Femur (tissue), 1 donor: ENCODE data around the gene PLCL2.

ENCODE experiments used
- DNase-seq: peaks from one replicate; pipeline ENCODE4 v3.0.0-alpha.2; 2017

Gene PLCL2

DNA sequence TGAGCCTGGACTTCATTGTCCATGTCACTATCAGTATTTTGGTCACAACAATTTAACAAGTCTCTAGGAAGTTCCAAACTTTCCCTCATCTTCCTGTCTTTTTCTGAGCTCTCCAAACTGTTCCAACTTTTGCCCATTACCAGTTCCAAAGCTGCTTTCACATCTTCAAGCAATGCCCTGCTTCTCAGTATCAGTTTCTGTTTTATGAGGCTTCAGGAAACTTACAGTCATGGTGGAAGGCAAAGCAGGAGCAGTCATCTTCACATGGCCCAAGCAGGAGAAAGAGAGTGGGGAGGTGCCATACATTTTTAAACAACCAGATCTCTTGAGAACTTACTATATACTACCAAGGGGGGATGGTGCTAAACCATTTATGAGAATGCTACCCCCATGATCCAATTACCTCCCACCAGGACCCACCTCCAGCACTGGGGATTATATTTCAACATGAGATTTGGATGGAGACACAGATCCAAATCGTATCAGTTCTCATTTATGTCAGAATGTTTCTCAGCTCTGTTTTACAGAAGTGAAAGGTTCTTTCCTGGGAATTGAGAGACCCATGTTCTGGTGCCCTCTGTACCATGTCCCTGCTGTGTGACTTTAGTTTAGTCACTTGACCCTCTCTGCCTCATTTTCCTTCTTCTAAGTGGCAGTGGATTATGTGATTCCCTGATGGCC, 169.7 kb downstream of the PLCL2 start:
- no peak for DNase-seq

DNA sequence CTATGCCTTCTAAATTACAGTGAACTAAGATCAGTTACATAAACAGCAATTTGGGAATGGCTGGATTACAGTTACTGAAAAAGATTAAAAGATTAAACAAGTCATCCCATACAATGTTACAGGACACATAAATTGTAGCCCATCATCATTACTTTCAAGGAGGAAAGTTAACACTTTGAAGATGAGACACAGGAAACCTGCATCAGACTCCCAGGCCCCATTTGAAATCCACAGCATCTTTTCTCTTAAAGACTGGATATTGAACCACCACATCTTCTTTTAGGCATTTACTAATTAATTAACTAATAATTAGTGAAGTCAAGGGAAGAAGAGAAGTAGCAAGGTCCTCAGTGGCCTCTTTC, 170.2 kb downstream of the PLCL2 start:
- DNase-seq: no peak

DNA sequence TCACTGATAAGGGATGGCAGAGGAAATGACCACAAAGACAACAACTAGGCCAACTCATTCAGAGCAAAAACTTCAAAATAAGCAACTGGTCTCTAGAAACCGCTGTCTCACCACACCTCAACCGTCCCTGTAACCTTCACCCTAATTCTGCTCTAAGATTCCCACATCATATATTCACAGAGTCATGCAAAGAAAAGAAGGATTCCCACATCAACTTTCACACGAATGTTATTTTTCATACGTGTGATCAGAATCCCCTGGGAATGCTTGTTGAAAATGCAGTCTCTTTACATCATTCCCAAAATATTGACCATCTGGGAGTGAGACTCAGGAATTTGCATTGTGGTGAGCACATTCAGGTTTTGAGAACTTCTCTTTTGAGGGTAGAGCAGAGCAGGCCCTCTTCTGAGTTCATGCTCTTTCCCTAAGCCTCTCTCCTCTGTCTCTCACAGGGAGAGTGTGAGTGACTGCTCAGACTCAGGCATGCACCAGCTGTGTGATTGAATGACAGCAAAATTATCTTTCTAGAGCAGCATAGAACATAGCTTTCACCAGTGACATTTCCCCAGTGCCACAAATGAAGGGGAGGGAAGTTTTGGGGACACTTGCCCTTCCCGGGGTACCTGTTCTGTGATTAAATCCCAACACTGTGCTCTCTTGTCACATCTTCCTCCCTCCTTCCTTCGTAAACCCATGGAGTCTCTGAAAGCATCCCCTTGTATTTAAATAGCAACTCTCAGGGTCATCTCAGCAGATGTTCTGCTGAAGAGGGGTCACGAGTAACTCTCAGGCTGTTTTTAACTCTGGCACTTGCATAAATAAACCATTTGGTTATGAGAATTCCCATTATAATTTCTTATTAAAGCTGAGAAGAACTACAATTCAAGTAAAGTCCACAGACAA, 170.9 kb downstream of the PLCL2 start:
- no peak for DNase-seq

DNA sequence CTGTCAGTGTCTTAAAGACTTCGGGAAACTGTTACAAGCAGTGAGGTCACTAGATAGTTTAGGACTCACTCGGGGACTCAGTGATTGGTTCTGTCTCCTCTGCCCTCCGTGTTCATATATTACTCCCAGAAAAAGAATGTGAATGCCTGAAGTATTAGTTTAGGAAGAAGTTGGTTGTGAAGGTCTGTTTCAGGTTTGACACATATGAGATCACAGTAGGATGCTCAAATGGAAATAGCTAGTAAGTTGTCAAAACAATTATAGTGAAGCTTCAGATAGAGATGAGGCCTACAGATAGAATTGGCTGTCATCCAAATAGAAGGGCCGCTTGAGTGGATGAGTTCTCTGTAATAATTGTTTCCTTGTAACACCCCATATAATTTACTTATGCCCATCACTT, 172.6 kb downstream of the PLCL2 start:
- no peak for DNase-seq

DNA sequence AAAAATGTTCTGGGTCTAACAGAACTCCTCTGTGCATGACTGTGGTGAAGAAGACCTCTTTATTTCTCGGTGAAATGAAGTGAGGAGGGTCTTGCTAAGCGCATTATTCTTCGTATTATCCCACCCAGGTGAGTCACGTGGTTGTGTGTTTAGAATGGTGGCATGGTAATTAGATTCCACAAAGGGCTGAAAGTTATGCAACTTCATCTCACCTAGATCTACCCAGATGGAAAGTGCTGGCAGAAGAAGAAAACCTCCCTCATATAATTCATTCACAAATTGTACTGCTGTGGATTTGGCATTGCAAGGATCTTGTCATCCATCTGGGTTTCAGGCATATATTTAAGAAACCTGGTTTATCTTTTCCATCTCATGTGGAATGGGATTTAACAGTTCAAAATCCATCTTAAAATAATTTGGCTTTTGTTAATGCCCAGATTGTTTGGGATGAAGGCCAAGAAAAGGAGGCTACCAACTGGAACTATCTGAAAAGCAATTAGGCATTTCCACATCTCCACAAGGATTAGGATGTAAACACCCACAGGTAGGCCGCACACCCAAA, 175.3 kb downstream of the PLCL2 start:
- no peak for DNase-seq

DNA sequence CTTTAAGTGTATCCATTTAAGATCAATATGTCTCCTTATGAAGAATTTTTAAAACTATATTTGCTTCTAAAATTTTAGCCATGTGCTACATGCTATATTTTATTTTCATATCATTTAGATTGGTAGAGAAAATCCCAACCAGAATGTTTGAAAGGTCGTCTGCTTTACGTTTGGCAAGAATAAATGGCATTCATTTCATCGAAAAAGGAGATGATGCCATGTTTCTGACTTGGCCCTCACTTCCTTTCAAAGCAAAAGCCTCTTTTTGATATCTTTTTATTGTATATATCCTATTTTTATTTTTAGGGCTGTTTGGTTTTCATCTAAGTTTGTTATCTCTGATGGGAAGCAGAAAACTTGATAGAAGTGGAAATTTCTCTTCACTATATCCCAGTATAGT, 176.2 kb downstream of the PLCL2 start:
- DNase-seq: no peak

DNA sequence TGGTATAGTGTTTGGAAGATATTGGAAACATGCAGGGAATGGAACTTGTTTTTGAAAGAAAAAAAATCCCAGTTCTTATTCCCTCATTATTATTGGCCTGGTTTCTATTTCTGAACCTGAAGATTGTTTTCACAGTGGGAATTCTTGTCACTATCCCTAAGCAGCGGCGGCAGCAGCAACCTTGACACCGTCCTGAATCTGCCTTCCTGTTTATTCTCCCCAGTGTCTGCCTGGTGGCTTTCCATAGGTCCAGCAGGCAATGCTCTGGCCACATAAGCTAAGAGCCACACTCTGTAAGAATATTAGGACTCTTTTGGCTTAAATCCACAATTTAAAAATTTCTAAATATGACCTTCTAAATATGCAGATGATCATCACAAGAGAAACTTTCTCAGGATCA, 178.0 kb downstream of the PLCL2 start:
- no peak for DNase-seq

DNA sequence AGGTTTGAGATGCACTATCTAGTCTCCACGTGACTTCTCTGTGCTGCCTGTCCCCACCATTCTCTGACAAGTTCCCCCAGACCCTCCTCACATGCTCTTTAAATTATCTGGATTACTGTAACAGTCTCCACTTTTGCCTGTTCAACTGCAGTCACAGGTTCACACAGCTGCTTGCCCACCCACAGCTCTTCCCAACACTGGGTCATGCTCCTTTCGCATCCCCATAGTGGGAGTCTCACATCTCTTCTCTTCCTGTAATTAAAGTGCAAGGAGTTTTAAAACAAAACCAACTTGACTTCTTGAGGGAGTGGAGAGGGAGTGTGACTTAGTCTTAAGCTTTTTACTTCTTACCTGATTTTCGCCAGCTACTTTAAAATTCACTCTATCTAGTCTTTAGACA, 178.8 kb downstream of the PLCL2 start:
- DNase-seq: no peak

DNA sequence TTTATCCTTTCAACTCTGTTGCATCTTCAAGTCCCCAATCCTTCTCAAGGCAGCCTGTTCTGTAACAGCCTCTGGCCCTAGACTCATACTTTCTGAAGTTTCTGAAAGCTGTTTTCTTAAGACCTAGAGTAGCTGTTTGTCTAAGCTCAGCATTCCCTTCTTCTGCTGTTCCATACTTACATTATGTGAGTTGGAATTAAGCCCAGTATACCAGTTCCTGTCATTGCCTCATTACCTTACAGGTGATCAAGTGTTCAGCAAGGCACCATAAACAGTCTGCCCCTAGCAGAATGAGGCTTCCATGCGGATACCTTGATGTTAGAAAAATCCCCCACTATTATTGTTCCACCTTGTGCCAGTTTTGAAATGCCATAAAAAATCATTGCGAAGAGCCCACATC, 180.6 kb downstream of the PLCL2 start:
- no peak for DNase-seq

DNA sequence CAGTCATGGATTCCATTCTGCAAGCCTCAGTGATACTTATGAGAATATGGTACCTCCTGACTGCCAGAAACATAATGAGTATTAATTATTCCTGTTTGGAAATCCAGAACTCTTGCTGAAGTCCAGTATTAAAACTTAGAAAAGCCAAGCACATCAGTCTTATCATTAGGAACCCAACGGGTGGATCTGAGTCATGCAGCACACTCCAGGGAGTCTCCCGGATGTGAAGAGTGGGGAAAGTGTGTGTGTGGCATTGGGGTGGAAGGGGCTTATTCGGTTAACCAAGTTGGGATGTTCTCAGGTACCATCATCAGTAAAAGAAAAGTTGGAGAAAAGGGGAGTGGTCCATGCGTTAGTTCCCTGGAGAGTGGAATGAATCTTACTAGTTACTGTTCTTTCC, 181.1 kb downstream of the PLCL2 start:
- no peak for DNase-seq

DNA sequence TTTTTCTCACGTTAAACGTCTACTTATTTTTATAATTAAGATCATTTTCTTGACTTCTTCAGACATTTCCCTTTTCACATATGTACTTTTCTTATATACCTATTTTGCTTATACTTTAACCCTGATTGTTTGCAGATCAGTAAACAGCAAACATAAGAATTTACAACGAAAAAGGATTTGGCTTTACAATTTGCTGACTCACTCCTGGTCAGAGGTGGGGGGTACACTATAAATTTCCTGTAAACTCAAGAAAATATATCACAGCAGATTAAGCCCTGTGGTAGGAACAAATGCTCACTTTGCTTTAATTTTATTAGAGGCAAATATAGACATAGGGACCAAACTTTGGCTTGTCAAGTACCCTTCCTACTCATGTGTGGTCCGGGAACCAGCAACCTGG, 185.0 kb downstream of the PLCL2 start:
- no peak for DNase-seq

DNA sequence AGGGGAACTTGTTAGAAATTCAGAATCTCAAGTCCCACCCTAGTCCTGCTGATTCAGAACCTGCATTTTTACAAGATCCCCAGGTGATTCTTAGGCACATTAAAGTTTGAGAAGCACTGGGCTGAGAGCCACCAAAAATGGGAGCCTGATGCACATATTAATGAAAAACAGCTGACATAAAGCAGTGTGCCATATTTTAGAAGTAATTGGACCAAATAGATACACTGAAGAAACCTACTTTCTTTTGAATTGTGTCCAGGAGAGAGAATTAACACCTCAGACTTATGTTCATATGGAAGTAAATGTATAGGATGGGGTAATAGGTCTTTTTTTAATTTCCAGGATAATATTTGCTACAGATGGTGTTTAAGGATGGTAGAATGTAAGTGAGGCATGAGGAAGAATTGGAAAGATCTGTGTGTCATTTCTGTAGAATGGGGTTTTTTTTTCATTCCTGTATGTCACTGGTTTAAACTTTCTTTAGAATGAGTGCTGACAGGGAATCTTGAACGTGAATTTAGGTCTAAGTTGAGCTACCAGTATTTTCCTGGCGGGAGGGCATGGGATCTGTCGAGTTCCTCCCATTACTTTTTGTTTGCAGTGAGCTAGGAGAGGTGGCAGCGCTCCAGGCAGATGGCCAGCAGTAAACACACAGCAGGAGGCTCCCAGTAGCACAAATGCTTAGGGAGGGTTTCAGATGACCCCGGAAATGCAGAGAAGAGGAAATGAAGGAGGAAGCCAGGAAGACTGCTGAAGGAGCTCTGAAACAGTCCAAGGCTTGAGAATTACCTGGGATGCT, 185.6 kb downstream of the PLCL2 start:
- peak; percentile 54 for DNase-seq

DNA sequence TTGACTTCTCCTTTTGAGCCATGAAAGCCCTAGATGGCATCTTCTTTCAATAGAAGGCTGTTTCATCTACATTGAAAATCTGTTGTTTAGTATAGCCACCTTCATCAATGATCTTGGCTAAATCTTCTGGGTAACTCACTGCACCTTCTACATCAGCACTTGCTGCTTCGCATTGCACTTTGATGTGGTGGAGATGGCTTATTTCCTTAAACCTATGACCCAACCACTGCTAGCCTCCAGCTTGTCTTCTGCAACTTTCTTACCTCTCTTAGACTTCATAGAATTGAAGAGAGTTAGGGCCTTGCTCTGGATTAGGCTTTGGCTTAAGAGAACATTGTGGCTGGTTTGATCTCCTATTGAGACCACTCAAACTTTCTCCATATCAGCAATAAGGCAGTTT, 189.8 kb downstream of the PLCL2 start:
- DNase-seq: no peak

DNA sequence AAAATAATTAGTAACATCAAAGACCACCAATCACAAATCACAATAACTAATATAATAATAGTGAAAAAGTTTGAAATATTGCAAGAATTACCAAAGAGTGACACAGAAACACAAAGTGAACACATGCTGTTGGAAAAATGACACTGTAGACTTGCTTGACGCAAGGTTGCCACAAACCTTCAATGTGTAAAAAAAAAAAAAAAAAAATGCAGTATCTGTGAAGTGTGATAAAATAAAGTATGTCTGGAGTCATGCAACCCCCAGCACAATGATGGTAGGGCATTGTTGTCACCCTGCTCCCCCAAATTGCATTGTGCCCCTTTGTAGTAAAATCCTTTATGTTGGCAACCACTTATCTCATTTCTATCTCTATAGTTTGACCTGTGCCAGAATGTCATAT, 190.6 kb downstream of the PLCL2 start:
- no peak for DNase-seq

DNA sequence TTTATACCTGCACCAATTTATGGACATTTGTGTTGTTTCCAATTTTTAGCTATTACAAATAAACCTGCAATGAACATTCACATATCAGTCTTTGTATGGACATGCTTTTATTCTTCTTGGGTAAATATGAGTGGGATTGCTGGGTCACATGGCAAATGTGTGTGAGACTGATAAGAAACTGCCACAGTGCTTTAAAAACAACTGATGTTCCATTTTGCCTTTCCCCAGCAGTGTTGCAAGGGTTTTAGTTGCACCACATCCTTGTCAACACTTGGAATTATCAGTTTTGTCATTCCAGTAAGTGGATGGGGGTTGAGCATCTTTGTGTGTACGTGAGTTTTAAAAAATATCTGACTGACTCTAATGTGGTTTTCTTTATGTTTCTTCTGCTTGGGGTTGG, 191.2 kb downstream of the PLCL2 start:
- no peak for DNase-seq

DNA sequence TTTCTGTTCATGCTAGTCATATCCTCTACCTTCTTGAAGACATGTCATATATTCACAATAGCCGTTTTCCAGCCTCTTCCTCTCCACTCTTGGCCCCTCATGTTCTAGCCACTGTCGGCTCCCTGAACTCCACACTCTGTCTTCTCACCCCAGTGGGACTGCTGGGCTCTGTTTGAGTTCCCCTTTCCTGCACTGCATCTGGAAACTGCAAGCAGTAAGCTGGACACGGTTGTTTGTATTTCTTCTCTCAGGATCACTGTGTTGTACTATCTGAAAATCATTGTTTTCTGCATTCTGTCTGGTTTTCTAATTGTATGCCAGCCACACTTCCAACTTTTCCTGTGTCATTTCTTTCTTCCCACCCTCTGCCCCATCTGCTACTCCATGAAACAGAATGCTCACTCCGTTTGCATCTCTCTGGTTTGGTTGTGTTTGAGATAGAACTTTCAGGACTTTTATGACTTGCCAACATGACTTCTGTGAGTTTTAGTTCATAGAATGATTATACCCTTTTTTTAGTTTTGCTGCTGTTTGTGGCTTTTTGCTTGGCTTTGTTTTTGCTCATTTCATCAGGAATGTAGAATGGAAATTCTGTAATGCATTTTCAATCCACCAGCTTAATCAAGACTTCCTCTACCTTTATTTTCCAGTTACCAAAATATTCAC, 192.3 kb downstream of the PLCL2 start:
- no peak for DNase-seq

DNA sequence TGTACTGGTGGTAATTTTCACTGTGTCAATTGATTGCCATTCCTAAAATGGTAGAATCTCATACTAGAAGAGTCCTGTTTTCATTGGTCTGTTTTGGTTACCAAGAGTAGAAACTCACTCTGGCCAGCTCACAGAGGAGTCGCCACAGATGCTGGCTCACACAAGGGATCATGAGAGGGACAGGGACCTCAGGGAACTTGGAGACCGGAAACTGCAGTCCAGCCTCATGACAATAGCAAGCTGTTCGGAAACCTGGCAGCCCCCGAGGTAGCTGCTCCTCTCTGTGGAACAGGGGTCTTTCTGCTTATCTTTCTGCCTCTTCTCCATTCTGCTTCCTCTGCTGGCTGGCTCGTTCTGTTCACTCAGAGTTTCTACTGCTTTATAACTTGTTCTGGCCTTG, 192.9 kb downstream of the PLCL2 start:
- peak; percentile 64 for DNase-seq

DNA sequence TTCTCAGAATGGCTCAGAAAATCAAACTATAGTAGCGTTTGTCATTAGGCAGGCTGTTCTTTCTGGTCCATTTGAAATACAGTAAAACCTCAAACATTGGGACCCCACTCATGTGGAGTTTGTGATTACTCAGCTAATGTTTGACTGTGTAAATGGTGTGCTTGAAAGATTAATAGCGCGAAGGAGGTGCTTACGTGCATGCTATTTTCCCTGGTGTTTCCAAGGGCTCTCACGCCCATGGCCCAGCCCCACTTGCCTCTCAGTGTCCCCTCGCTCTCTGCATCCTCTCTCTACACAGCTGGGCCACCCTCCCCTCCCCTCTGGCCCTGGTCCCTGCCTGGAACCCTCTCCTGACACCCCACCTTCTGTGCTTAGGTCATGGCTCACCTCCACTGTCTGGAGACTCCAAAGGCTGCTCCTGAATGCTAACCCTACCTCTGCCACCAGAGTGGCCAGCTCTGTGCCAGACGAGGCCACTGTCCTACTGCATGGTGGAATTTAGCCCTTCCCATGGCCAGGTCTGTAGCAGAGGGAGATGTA, 194.2 kb downstream of the PLCL2 start:
- DNase-seq: no peak

DNA sequence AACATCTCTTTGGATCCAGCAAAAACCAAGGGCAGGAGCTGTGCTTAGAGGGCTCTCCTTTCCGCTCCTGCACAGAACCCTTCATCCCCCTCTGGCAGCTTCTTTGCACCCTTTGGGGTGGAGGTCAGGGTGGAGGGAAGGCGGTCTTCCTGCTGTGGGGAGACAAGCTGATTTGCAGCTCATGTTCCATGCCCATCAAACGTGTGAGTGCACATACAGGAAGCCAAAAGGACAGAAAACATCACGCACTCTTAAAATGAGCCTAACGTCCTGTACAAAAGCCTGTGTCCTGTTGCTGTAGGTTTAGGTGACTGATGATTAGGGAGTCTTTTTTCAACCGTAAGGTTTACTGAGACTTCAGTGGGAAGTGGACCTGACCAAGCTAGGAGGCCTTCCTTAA, 195.2 kb downstream of the PLCL2 start:
- no peak for DNase-seq

DNA sequence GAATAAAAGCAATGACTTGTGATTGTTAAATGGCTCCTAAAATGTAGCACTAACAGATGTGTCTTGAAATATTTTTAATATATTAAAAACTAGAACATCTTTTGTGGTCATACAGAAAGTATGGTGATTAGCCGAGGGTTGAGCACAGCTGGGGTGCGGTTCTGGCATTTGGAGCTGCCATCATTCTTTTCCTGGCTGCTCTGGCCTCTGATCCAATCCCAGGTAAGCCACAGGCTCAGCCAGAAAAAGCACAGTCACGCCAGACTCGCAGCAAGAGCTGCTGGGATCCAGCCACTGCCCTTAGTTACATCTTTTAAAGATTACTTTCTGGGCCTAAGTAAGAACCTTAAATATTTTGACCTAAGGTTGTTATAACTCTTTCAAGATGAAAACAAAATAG, 196.8 kb downstream of the PLCL2 start:
- peak; percentile 51 for DNase-seq

DNA sequence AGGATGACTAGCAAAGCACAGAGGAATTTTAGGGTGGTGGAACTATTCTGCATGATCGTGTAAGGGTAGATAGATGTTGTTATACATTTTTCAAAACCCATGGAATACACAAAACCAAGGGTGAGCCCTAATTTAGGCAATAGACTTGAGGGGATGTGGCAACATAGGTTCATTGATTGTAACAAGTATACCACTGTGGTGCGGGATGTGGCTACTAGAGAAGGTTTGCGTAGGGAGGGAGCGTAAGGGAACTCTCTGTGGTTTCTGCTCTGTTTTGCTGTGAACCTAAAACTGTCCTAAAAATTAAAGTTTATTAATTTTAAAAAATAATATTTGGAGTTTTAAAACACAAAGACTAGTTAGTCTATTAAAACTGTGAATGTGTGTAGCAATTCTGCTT, 202.8 kb downstream of the PLCL2 start:
- DNase-seq: no peak

DNA sequence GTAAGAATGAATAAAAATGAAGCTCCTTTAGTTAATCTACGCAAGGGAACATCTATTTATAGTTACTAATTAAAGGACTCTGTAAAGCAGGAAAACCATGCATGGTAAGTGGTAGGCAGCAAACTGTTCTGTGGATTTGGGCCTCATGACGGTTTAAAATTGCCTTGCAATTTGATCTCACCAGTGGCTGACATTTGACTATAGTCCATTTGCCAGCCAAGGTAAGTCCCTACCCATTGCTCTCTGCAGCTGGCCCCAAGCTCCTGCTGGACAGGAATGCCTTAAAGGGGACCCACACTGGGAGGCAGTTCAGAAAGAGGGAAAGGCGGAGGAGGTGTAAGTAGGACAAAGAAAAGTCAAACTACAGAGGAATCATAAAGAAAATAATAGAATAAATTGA, 203.3 kb downstream of the PLCL2 start:
- DNase-seq: no peak
